Endodermal cell (in vitro differentiated cells): Measurements from ENCODE around the gene FXYD6. TPM values are rescaled to one million over a fixed set of nuclear protein-coding genes. Genes with fewer than 3 reads are reported as not detected.
A peak's percentile ranks its signal among the peaks of the same experiment; 100 is the strongest.

Source experiments
- DNase-seq: peaks from one replicate; pipeline ENCODE4 v3.0.0-alpha.2; 2017
- H3K27ac ChIP-seq: 2 replicates; pipeline ENCODE4 v1.5.1; 2013; ENCODE audit warnings: mild to moderate bottlenecking, low read depth, low read length, moderate library complexity
- H3K27me3 ChIP-seq: 2 replicates; pipeline ENCODE4 v1.6.1; 2013; ENCODE audit warnings: mild to moderate bottlenecking, low read length, moderate library complexity; ENCODE audit not compliant: insufficient read depth, control insufficient read depth, poor library complexity, severe bottlenecking
- H3K36me3 ChIP-seq: 2 replicates; pipeline ENCODE4 v1.7.0; 2013; ENCODE audit warnings: mild to moderate bottlenecking, low read length, moderate library complexity; ENCODE audit not compliant: control insufficient read depth, insufficient read depth
- H3K4me1 ChIP-seq: one replicate; pipeline ENCODE4 v1.7.0; 2013; ENCODE audit warnings: low read length; ENCODE audit not compliant: control insufficient read depth, insufficient read depth
- H3K4me3 ChIP-seq: 2 replicates; pipeline ENCODE4 v1.5.1; 2013; ENCODE audit warnings: mild to moderate bottlenecking, low read length, moderate library complexity
- H3K9ac ChIP-seq: 2 replicates; pipeline ENCODE4 v1.6.1; 2013; ENCODE audit warnings: mild to moderate bottlenecking, low read length, moderate library complexity; ENCODE audit not compliant: poor library complexity, severe bottlenecking; ENCODE audit errors: extremely low read depth
- H3K9me3 ChIP-seq: 2 replicates; pipeline ENCODE4 v1.6.1; 2013; ENCODE audit warnings: mild to moderate bottlenecking, low read length, moderate library complexity; ENCODE audit not compliant: control insufficient read depth
- H3K27ac Mint-ChIP-seq: 2 replicates; pipeline ENCODE4 v1.8.0; 2020; ENCODE audit warnings: mixed read lengths
- H3K27me3 Mint-ChIP-seq: 2 replicates; pipeline ENCODE4 v1.8.0; 2021; ENCODE audit warnings: mild to moderate bottlenecking, mixed read lengths; ENCODE audit not compliant: insufficient read depth
- H3K36me3 Mint-ChIP-seq: 2 replicates; pipeline ENCODE4 v1.8.0; 2020; ENCODE audit warnings: low read depth, mixed read lengths
- H3K4me1 Mint-ChIP-seq: 2 replicates; pipeline ENCODE4 v1.8.0; 2020; ENCODE audit warnings: mixed read lengths
- H3K4me3 Mint-ChIP-seq: 2 replicates; pipeline ENCODE4 v1.8.0; 2020; ENCODE audit warnings: mild to moderate bottlenecking, moderate library complexity, mixed read lengths
- H3K9me3 Mint-ChIP-seq: 2 replicates; pipeline ENCODE4 v1.8.0; 2020; ENCODE audit warnings: mild to moderate bottlenecking, mixed read lengths
- WGBS, 2 experiments: methylation state at CpG; one replicate each; pipeline versions ENCODE4 v1.1.5 to v1.1.7; 2013; ENCODE audit warnings: missing lambda C conversion rate in 2 of 2, mixed read lengths in 1 of 2; ENCODE audit not compliant: insufficient coverage in 1 of 2, insufficient read length in 1 of 2; 5-methylcytosine and 5-hydroxymethylcytosine counted together
- total RNA-seq, 2 donors: library from RNA; stranded (reverse); fragmentation: NEBNext Ultra II Directional in 1 of 2; extraction: Animal tissue kit (Norgen Biotek cat#: 25700) in 1 of 2; gene quantifications; 2 replicates in 1 of 2; 3 replicates in 1 of 2; pipeline ENCODE4 v1.2.1, GENCODE V29; 2021
- TF ChIP-seq, protein P1 (sequence below): fragments of 200-600 bp; sonication (generic); conservative IDR thresholded peaks from 2 replicates; pipeline ENCODE4 v1.5.0; 2021; ENCODE audit warnings: antibody characterized with exemption, mild to moderate bottlenecking

FXYD6 gene
- total RNA-seq, 2 donors from 2014 or later, result 54.1 to 61.8 TPM

GRCh38 chr11:117834068-117834810, 42.2 kb downstream of the FXYD6 start:
- WGBS, 2 experiments, result 91 to 95% methylated on average over 1 to 6 of the region's 6 CpGs
- TF ChIP-seq, protein P1, sequence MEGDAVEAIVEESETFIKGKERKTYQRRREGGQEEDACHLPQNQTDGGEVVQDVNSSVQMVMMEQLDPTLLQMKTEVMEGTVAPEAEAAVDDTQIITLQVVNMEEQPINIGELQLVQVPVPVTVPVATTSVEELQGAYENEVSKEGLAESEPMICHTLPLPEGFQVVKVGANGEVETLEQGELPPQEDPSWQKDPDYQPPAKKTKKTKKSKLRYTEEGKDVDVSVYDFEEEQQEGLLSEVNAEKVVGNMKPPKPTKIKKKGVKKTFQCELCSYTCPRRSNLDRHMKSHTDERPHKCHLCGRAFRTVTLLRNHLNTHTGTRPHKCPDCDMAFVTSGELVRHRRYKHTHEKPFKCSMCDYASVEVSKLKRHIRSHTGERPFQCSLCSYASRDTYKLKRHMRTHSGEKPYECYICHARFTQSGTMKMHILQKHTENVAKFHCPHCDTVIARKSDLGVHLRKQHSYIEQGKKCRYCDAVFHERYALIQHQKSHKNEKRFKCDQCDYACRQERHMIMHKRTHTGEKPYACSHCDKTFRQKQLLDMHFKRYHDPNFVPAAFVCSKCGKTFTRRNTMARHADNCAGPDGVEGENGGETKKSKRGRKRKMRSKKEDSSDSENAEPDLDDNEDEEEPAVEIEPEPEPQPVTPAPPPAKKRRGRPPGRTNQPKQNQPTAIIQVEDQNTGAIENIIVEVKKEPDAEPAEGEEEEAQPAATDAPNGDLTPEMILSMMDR, result no peak
- H3K36me3 Mint-ChIP-seq, result peaks cover 7% of the 10 kb centered on the region
- no peaks in the 10 kb centered on the region for H3K9me3 Mint-ChIP-seq
- peaks cover 2% of the 10 kb centered on the region for H3K27me3 Mint-ChIP-seq
- Histone ChIP-seq H3K9me3 (no peaks in the 10 kb centered on the region), H3K27me3 (no peaks in the 10 kb centered on the region), H3K27ac (no peak overlapping the region), H3K4me3 (no peak overlapping the region), H3K9ac (no peak overlapping the region), H3K36me3 (peaks cover 3% of the 10 kb centered on the region), H3K4me1 (no peaks in the 10 kb centered on the region)
- H3K4me3 Mint-ChIP-seq, result no peak overlapping the region
- peaks cover 22% of the 10 kb centered on the region for H3K4me1 Mint-ChIP-seq
- DNase-seq, result no peak
- H3K27ac Mint-ChIP-seq, result no peak overlapping the region

DNA sequence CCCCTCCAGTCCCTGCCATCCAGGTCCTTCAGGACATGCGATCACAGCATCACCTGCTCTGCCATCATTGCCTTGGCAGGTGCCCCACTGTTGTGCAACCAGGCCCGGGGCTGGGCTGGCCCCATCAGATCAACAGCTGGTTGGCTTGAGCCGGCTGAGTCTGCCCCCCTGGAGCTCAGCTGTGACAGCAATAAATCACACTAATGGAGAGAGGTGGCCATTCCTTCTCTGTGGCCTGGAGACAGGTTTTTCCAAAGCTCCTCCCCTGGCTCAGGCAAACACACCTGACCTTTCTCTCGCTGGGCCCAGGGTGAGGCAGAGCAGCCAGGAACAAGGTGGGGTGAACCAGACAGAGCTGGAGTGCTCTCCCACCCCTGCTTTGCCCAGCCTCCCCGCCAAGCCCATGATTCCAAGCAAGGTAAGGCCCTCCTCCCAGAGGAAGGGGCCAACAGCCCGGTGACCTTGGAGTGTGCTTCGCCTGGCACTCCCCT, 43.0 kb downstream of the FXYD6 start:
- Mint-ChIP-seq H3K27me3 (peaks cover 2% of the 10 kb centered on the region), H3K4me1 (peaks cover 22% of the 10 kb centered on the region), H3K36me3 (peaks cover 5% of the 10 kb centered on the region), H3K27ac (no peak overlapping the region), H3K9me3 (no peaks in the 10 kb centered on the region), H3K4me3 (no peak overlapping the region)
- TF ChIP-seq, protein P1, result no peak
- no peaks in the 10 kb centered on the region for H3K9me3 ChIP-seq
- no peak overlapping the region for H3K4me3 ChIP-seq
- H3K27me3 ChIP-seq, result no peaks in the 10 kb centered on the region
- WGBS, 2 experiments, result 78 to 86% methylated on average over 5 to 7 of the region's 7 CpGs
- H3K9ac ChIP-seq, result no peak overlapping the region
- peak; percentile 46 for DNase-seq
- H3K4me1 ChIP-seq, result no peaks in the 10 kb centered on the region
- no peaks in the 10 kb centered on the region for H3K36me3 ChIP-seq
- no peak overlapping the region for H3K27ac ChIP-seq

- H3K36me3 ChIP-seq, result no peaks in the 10 kb centered on the region
- no peak overlapping the region for H3K27ac Mint-ChIP-seq
- 91 to 93% methylated on average over 5 to 8 of the region's 8 CpGs for WGBS, 2 experiments
- H3K9me3 Mint-ChIP-seq, result no peaks in the 10 kb centered on the region
- DNase-seq, result peak; percentile 27
- H3K36me3 Mint-ChIP-seq, result peaks cover under 1% of the 10 kb centered on the region
- H3K27me3 Mint-ChIP-seq, result peaks cover 2% of the 10 kb centered on the region
- H3K27ac ChIP-seq, result no peak overlapping the region
- H3K9me3 ChIP-seq, result no peaks in the 10 kb centered on the region
- H3K4me3 Mint-ChIP-seq, result no peak overlapping the region
- no peak overlapping the region for H3K4me3 ChIP-seq
- H3K27me3 ChIP-seq, result no peaks in the 10 kb centered on the region
- H3K9ac ChIP-seq, result no peak overlapping the region
- TF ChIP-seq, protein P1, result no peak
- H3K4me1 ChIP-seq, result no peaks in the 10 kb centered on the region
- H3K4me1 Mint-ChIP-seq, result peaks cover 22% of the 10 kb centered on the region
Measured at GRCh38 chr11:117832511-117832910, 43.9 kb downstream of the FXYD6 start.
